IPS-20b (cell line): ENCODE data around the gene C1orf87.
"Not testable (repeated sequence)": the region's sequence is repeated elsewhere in the genome, so short reads cannot be mapped to it uniquely, and the experiment has no call there.

Source experiments
- H3K27ac ChIP-seq: one replicate; pipeline ENCODE4 v1.5.1; 2013; ENCODE audit warnings: low read length
- H3K27me3 ChIP-seq: 2 replicates; pipeline ENCODE4 v1.6.1; 2013; ENCODE audit warnings: mild to moderate bottlenecking, low read length, inconsistent platforms; ENCODE audit not compliant: insufficient read depth
- H3K36me3 ChIP-seq: 2 replicates; pipeline ENCODE4 v1.6.1; 2013; ENCODE audit warnings: low read depth, mild to moderate bottlenecking, inconsistent platforms, low read length, moderate library complexity; ENCODE audit not compliant: insufficient read depth
- H3K4me1 ChIP-seq: 2 replicates; pipeline ENCODE4 v1.6.1; 2013; ENCODE audit warnings: mild to moderate bottlenecking, control low read depth, inconsistent platforms, low read length, moderate library complexity; ENCODE audit not compliant: insufficient read depth
- H3K4me3 ChIP-seq: 2 replicates; pipeline ENCODE4 v1.5.1; 2013; ENCODE audit warnings: mild to moderate bottlenecking, low read length, inconsistent platforms
- H3K9ac ChIP-seq: 2 replicates; pipeline ENCODE4 v1.6.1; 2013; ENCODE audit warnings: low read depth, mild to moderate bottlenecking, inconsistent platforms, low read length, moderate library complexity
- H3K9me3 ChIP-seq: 2 replicates; pipeline ENCODE4 v1.6.1; 2013; ENCODE audit warnings: mild to moderate bottlenecking, low read depth, low read length, inconsistent platforms; ENCODE audit not compliant: insufficient read depth

Gene C1orf87

GRCh38 chr1:59969542-59970175 is 103.9 kb downstream of the C1orf87 start:
- H3K27ac ChIP-seq, H3K4me1 ChIP-seq, H3K27me3 ChIP-seq, H3K9ac ChIP-seq, H3K9me3 ChIP-seq, H3K36me3 ChIP-seq, H3K4me3 ChIP-seq: not testable (repeated sequence)

DNA sequence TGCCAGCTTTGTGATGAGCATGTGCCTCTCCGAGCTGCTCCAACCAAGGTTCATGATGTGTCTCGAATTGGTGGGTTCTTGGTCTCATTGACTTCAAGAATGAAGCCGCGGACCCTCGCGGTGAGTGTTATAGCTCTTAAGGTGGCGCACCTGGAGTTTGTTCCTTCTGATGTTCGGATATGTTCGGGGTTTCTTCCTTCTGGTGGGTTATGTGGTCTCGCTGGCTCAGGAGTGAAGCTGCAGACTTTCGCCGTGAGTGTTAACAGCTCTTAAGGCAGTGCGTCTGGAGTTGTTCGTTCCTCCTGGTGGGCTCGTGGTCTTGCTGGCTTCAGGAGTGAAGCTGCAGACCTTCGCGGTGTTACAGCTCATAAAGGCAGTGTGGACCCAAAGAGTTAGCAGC is 104.8 kb downstream of the C1orf87 start:
- H3K9ac ChIP-seq, H3K36me3 ChIP-seq, H3K4me1 ChIP-seq, H3K27ac ChIP-seq, H3K9me3 ChIP-seq, H3K27me3 ChIP-seq, H3K4me3 ChIP-seq: not testable (repeated sequence)

GRCh38 chr1:59967780-59968179 is 105.8 kb downstream of the C1orf87 start:
- no peaks in the 10 kb centered on the region for H3K27me3 ChIP-seq
- H3K4me1 ChIP-seq, result no peaks in the 10 kb centered on the region
- H3K9me3 ChIP-seq, result no peaks in the 10 kb centered on the region
- H3K36me3 ChIP-seq, result no peaks in the 10 kb centered on the region
- H3K27ac ChIP-seq, result no peak overlapping the region
- no peak overlapping the region for H3K9ac ChIP-seq
- no peak overlapping the region for H3K4me3 ChIP-seq

GRCh38 chr1:59967141-59967697 is 106.4 kb downstream of the C1orf87 start:
- Histone ChIP-seq H3K27me3 (no peaks in the 10 kb centered on the region), H3K36me3 (no peaks in the 10 kb centered on the region), H3K4me3 (no peak overlapping the region), H3K27ac (no peak overlapping the region), H3K4me1 (no peaks in the 10 kb centered on the region), H3K9ac (no peak overlapping the region), H3K9me3 (no peaks in the 10 kb centered on the region)

DNA sequence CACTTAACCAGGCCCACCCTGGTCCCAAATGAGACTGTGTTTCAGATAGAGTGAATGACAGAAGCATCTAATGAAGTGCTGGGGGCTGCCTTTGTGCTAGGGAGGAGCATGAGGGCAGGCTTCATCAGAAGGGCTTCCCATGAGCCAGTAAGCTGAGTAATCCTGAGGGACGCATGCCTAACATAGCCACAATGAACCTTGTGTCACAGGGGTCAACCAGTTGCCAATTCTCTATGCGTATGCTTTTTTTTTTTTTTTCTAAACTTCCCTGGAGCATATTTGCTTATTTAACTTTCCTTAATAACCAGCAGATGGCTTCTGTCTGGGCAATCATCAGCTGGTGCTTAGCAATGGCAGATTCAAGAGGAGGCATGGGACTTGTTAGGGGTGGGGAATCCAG is 121.5 kb downstream of the C1orf87 start:
- Histone ChIP-seq H3K36me3 (no peaks in the 10 kb centered on the region), H3K27me3 (no peaks in the 10 kb centered on the region), H3K9ac (no peak overlapping the region), H3K4me1 (no peaks in the 10 kb centered on the region), H3K4me3 (no peak overlapping the region), H3K9me3 (no peaks in the 10 kb centered on the region), H3K27ac (no peak overlapping the region)

- Histone ChIP-seq H3K9me3 (no peaks in the 10 kb centered on the region), H3K27ac (no peak overlapping the region), H3K36me3 (no peaks in the 10 kb centered on the region), H3K9ac (no peak overlapping the region), H3K4me3 (no peak overlapping the region), H3K4me1 (no peaks in the 10 kb centered on the region), H3K27me3 (no peaks in the 10 kb centered on the region)
Measured at GRCh38 chr1:59949648-59950047, 123.9 kb downstream of the C1orf87 start.

- H3K4me1 ChIP-seq, result no peaks in the 10 kb centered on the region
- no peak overlapping the region for H3K9ac ChIP-seq
- H3K9me3 ChIP-seq, result no peaks in the 10 kb centered on the region
- H3K27ac ChIP-seq, result no peak overlapping the region
- no peaks in the 10 kb centered on the region for H3K27me3 ChIP-seq
- H3K36me3 ChIP-seq, result no peaks in the 10 kb centered on the region
- H3K4me3 ChIP-seq, result no peak overlapping the region
Measured at GRCh38 chr1:59948990-59949389, 124.6 kb downstream of the C1orf87 start.

DNA sequence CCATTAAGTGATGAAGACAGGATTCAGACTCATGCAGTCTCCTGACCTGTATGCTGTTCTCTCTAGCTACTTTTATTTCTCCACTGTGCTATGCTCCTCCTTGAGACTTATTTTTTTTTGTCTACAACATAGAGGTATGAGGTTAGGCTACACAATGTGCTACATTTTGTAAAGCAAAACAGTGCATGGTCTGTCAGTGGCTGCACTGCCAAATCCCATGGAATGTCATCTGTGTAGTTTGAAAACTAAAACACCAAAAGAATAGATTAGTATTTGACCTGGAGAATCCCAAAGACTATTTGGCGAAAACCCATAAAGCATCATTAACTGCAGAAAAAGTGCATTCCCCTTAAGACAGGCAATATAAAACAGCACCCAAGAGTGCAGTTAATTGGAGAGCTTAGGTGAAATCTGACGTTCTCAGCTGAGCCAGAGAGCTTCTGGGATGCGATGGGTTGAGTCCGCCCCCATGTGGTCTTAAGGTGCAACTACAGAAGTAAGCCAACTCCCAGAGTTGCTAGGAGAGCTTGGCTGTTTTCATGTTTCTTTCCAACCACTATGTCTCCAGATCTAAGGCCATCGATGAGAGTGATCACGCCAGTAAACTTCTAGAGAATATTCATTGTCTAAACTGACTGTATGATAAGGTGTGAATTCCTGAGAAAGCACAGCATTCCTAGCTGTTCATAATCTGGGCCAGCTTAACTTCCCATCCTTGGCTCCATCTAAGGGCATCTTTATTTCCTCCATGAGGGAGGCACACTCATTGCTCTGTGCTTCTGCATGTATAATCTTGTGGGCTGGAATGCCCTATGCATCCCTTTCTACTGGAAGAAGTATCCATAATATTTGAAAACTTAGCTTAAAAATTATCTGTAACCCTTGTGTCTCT is 126.3 kb downstream of the C1orf87 start:
- no peak overlapping the region for H3K4me3 ChIP-seq
- no peak overlapping the region for H3K9ac ChIP-seq
- H3K36me3 ChIP-seq, result no peaks in the 10 kb centered on the region
- H3K27me3 ChIP-seq, result no peaks in the 10 kb centered on the region
- H3K9me3 ChIP-seq, result no peaks in the 10 kb centered on the region
- no peak overlapping the region for H3K27ac ChIP-seq
- H3K4me1 ChIP-seq, result no peaks in the 10 kb centered on the region

- H3K9ac ChIP-seq, result no peak overlapping the region
- no peak overlapping the region for H3K27ac ChIP-seq
- H3K4me3 ChIP-seq, result no peak overlapping the region
- no peaks in the 10 kb centered on the region for H3K27me3 ChIP-seq
- no peaks in the 10 kb centered on the region for H3K9me3 ChIP-seq
- H3K4me1 ChIP-seq, result no peaks in the 10 kb centered on the region
- H3K36me3 ChIP-seq, result no peaks in the 10 kb centered on the region
Measured at GRCh38 chr1:59945790-59946189, 127.8 kb downstream of the C1orf87 start.
